PC-9 (cell line): Measurements from ENCODE around the gene TAF6.

Source experiments
- EZH2 ChIP-seq: fragments of 200-600 bp; sonication (generic); IDR thresholded peaks from 2 replicates; pipeline ENCODE4 v1.8.0; 2017; ENCODE audit warnings: antibody characterized with exemption, low read depth
- TF ChIP-seq, protein P1 (sequence below): fragments of 200-600 bp; sonication (generic); conservative IDR thresholded peaks from 2 replicates; pipeline ENCODE4 v1.6.1; 2017; ENCODE audit warnings: mixed run types, antibody characterized with exemption, mild to moderate bottlenecking, moderate library complexity

DNA sequence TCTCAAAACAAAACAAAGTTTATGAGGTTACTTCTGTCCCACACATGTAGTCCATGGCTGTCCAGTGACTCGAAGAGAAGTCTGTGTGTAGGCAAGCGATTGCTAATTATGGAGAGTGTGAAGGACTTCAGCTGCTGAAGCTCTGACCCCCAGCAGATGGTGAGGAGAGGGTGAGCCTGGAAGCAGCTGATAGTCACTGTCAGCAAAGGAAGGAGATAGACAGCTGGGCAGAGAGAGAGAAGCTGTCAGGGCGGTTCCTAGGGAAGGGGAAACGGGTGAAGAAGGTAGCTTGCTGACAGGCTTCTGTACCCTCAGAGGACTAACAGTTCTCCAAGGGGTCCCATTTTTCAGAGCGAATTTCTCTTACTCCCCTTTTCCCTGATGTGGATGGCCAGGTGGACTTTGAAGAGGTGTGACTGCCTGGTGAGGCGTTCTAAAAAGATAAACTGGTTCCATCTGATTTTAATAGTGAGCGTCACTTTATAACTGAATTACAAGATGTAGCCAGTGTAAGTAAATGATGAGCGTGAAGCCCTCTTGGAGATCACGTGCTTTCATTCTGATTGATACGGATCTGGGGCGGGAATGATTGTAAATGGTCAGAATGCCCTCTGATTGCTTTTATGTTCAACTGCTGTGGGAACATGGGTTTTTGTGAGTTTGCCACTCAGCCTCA, 57.5 kb downstream of the TAF6 start:
- TF ChIP-seq, protein P1, sequence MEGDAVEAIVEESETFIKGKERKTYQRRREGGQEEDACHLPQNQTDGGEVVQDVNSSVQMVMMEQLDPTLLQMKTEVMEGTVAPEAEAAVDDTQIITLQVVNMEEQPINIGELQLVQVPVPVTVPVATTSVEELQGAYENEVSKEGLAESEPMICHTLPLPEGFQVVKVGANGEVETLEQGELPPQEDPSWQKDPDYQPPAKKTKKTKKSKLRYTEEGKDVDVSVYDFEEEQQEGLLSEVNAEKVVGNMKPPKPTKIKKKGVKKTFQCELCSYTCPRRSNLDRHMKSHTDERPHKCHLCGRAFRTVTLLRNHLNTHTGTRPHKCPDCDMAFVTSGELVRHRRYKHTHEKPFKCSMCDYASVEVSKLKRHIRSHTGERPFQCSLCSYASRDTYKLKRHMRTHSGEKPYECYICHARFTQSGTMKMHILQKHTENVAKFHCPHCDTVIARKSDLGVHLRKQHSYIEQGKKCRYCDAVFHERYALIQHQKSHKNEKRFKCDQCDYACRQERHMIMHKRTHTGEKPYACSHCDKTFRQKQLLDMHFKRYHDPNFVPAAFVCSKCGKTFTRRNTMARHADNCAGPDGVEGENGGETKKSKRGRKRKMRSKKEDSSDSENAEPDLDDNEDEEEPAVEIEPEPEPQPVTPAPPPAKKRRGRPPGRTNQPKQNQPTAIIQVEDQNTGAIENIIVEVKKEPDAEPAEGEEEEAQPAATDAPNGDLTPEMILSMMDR = no peak
- TF ChIP-seq EZH2 = no peak
